Cardiac muscle cell (in vitro differentiated cells and primary cell): ENCODE data around the gene RBM42. TPM values are rescaled to one million over a fixed set of nuclear protein-coding genes. Genes with fewer than 3 reads are reported as not detected.

Experiments
- DNase-seq, 2 donors: peaks; one replicate each; pipeline versions ENCODE4 v3.0.0 to v3.0.0-alpha.2; 2010 to 2017; ENCODE audit warnings: low read depth in 1 of 2, low spot score in 1 of 2
- H3K27ac ChIP-seq: fragments of 200-600 bp; sonication (generic); 2 replicates; pipeline ENCODE4 v1.5.1; 2016
- H3K27me3 ChIP-seq: fragments of 200-600 bp; sonication (generic); 2 replicates; pipeline ENCODE4 v1.6.0; 2016; ENCODE audit warnings: control low read depth
- H3K36me3 ChIP-seq: fragments of 200-600 bp; sonication (generic); 2 replicates; pipeline ENCODE4 v1.5.1; 2016; ENCODE audit warnings: control low read depth
- H3K4me1 ChIP-seq: fragments of 200-600 bp; sonication (generic); 2 replicates; pipeline ENCODE4 v1.8.1; 2017; ENCODE audit warnings: low read depth, mild to moderate bottlenecking, mixed run types
- H3K4me3 ChIP-seq: fragments of 200-600 bp; sonication (generic); 2 replicates; pipeline ENCODE4 v1.5.1; 2016; ENCODE audit warnings: mild to moderate bottlenecking
- H3K9me3 ChIP-seq: fragments of 200-600 bp; sonication (generic); 2 replicates; pipeline ENCODE4 v1.5.1; 2017; ENCODE audit warnings: low read depth, mild to moderate bottlenecking, control low read depth
- polyA plus RNA-seq: library from polyadenylated mRNA; unstranded; fragments of >200 nt; fragmentation: Nextera tagmentation; extraction: Ambion mirVana; gene quantifications from 2 replicates; pipeline ENCODE4 v1.2.1, GENCODE V29; 2016
- total RNA-seq: library from RNA; depleted of rRNA; stranded (reverse); fragments of >200 nt; gene quantifications from 2 replicates; pipeline ENCODE4 v1.2.3, GENCODE V29; 2016
- TF ChIP-seq, protein P1 (sequence below): IDR thresholded peaks from 2 replicates; pipeline ENCODE4 v1.5.1; 2012; ENCODE audit warnings: low read depth, mild to moderate bottlenecking, low read length

RBM42 gene
- total and polyA plus RNA-seq, 2 experiments from 2014 or later, result 128 to 170 TPM

DNA sequence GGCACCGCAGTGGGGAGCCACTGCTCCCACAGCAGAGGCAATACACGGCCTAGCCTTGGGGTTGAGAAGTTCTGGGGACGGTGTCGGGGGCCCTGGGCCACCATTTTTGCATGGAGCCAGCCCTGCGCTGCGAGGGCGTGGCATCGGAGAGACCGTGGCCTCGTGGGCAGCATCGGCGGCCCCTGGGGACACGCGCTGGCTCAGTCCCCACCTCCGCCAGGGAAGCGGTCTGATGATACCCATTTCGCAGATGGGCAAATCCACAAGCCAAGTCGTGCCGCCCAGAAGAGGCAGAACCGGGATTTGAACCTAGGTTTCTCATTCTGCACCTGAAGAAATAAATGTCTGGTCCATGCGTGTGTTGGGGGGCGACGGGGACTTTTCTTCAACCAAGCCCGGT, 36.3 kb downstream of the RBM42 start:
- H3K27ac ChIP-seq, result no peak overlapping the region
- DNase-seq, result no peak
- H3K4me1 ChIP-seq, result no peaks in the 10 kb centered on the region
- H3K9me3 ChIP-seq, result no peaks in the 10 kb centered on the region
- H3K4me3 ChIP-seq, result no peak overlapping the region
- TF ChIP-seq, protein P1, sequence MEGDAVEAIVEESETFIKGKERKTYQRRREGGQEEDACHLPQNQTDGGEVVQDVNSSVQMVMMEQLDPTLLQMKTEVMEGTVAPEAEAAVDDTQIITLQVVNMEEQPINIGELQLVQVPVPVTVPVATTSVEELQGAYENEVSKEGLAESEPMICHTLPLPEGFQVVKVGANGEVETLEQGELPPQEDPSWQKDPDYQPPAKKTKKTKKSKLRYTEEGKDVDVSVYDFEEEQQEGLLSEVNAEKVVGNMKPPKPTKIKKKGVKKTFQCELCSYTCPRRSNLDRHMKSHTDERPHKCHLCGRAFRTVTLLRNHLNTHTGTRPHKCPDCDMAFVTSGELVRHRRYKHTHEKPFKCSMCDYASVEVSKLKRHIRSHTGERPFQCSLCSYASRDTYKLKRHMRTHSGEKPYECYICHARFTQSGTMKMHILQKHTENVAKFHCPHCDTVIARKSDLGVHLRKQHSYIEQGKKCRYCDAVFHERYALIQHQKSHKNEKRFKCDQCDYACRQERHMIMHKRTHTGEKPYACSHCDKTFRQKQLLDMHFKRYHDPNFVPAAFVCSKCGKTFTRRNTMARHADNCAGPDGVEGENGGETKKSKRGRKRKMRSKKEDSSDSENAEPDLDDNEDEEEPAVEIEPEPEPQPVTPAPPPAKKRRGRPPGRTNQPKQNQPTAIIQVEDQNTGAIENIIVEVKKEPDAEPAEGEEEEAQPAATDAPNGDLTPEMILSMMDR, result no peak
- no peaks in the 10 kb centered on the region for H3K36me3 ChIP-seq
- peaks cover 5% of the 10 kb centered on the region for H3K27me3 ChIP-seq

DNA sequence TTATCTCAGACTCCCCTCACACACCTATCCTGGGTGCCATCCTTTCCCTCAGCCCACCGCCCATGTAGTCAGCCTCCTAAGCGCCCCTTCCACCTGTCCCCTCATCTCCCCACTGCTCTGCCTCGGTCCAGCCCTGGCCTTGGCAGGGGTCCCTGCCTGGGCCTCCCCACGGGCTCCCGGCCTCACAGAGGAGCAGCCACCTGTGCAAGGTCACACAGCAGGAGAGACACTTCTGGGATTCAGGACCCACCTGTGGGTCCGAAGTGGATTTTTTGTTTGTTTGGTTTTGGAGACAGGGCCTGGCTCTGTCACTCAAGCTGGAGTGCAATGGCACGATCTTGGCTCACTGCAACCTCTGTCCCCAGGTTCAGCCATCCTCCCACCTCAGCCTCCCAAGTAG, 36.8 kb downstream of the RBM42 start:
- no peak for DNase-seq
- TF ChIP-seq, protein P1, result no peak
- Histone ChIP-seq H3K27me3 (peaks cover 6% of the 10 kb centered on the region), H3K27ac (no peak overlapping the region), H3K4me1 (no peaks in the 10 kb centered on the region), H3K4me3 (no peak overlapping the region), H3K9me3 (no peaks in the 10 kb centered on the region), H3K36me3 (no peaks in the 10 kb centered on the region)

DNA sequence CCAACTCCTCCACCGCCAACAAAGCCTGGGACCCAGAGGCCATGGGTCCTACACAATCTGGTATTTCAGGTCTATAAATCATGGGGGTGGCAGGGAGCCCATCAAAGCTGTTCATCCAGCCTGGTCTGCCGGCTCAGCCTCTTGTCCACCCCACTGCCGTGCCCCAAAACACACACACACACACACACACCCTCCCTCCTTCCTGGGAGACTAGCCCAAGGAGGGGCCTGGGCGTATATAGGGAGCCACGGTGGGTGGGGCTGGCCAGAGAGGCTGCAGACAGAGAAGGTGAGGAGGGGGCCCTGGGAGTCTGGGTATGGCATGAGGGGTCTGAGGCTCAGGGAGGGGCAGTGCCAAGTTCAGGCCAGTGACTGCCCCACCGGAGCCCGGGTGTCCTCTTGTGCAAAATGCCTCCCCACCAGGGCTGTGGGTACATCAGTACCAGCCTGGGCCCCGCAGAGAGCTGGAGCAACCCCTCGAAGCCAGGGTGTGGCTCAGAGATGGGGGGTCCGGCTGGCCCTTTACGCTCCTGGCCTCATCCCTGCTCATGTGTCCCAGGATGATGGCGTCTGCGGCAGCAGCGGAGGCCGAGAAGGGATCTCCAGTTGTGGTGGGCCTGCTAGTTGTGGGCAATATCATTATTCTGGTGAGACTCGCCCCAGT, 37.5 kb downstream of the RBM42 start, which contains the start of gene UPK1A:
TSS of gene UPK1A (plus strand) at position 267 of the 663 bp plus-strand sequence. CDS start at position 563, 296 bp downstream.
- no peak for DNase-seq
- Histone ChIP-seq H3K4me3 (no peak within 1 kb of the TSS), H3K9me3 (no peaks in the 10 kb centered on the region), H3K36me3 (no peaks in the 10 kb centered on the region), H3K27ac (no peak within 1 kb of the TSS), H3K4me1 (no peaks in the 10 kb centered on the region), H3K27me3 (peaks cover 6% of the 10 kb centered on the region)
- TF ChIP-seq, protein P1, result no peak

DNA sequence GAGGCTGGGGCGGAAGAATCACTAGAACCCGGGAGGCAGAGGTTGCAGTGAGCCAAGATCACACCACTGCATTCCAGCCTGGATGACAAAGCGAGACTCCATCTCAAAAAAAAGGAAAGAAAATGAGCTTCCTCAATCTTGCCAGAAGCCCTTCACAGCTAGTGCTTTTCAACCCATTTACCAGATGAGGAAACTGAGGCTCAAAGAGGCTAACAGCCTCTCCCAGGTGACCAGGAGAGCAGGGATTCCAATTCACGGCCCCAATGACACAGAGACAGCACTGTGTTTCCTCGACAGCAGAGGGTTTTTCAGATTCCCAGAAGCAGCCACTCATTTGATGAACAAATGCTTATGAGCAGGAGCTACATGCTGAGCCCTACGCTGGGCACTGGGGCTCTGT, 40.7 kb downstream of the RBM42 start:
- DNase-seq, result no peak
- Histone ChIP-seq H3K27ac (no peak overlapping the region), H3K27me3 (peaks cover 21% of the 10 kb centered on the region), H3K4me3 (no peak overlapping the region), H3K9me3 (no peaks in the 10 kb centered on the region), H3K36me3 (no peaks in the 10 kb centered on the region), H3K4me1 (no peaks in the 10 kb centered on the region)
- TF ChIP-seq, protein P1, result no peak

DNA sequence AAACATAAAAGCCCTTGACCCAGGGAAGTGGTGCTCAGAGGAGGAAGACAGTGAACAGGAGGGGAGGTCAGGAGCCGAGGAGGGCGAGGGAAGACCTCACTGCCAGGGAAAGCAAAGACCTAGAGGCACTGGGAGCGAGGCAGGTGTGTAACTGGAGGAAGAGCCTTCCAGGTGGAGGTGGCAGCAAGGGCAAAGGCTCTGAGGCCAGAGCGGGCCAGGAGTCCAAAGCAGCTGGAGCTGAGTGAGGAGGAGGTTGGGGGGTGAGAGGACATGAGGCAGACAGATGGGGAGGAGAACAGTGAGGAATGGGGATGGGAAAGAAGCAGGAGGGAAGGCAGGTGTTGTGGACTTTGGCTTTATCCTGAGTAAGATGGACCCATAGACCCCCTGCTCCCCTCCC, 41.1 kb downstream of the RBM42 start:
- H3K36me3 ChIP-seq, result no peaks in the 10 kb centered on the region
- H3K27ac ChIP-seq, result no peak overlapping the region
- H3K9me3 ChIP-seq, result no peaks in the 10 kb centered on the region
- H3K4me3 ChIP-seq, result no peak overlapping the region
- DNase-seq, result no peak
- peaks cover 21% of the 10 kb centered on the region for H3K27me3 ChIP-seq
- TF ChIP-seq, protein P1, result no peak
- no peaks in the 10 kb centered on the region for H3K4me1 ChIP-seq

DNA sequence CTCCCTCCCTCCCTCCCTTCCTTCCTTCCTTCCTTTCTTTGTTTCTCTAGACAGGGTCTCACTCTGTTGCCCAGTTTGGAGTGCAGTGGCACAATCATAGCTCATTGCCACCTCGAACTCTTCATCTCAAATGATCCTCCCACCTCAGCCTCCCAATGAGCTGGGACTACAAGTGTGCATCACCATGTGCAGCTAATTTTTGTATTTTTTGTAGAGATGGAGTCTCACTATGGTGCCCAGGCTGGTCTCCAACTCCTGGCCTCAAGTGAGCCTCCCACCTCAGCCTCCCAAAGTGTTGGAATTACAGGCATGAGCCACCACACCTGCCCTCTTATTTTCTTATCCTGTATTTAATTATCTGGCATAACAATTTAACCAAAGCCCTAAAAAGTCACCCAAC, 41.9 kb downstream of the RBM42 start:
- TF ChIP-seq, protein P1, result no peak
- Histone ChIP-seq H3K27me3 (peaks cover 21% of the 10 kb centered on the region), H3K27ac (no peak overlapping the region), H3K9me3 (no peaks in the 10 kb centered on the region), H3K4me3 (no peak overlapping the region), H3K36me3 (no peaks in the 10 kb centered on the region), H3K4me1 (no peaks in the 10 kb centered on the region)
- no peak for DNase-seq
